Vagina (tissue), 2 donors: ENCODE results near the gene IL23R. TPM values are rescaled to one million over a fixed set of nuclear protein-coding genes. Genes with fewer than 3 reads are reported as not detected.

Experiments used
- DNase-seq, 2 donors: peaks; one replicate each; pipeline ENCODE4 v3.0.0-alpha.2; 2017; ENCODE audit errors: extremely low spot score in 2 of 2
- H3K27ac ChIP-seq: fragments of 200-600 bp; sonication (generic); one replicate; pipeline ENCODE4 v1.5.1; 2019
- H3K27me3 ChIP-seq: fragments of 200-600 bp; sonication (generic); one replicate; pipeline ENCODE4 v1.5.1; 2019
- H3K36me3 ChIP-seq, 2 donors: fragments of 200-600 bp; sonication (generic); one replicate each; pipeline ENCODE4 v1.5.1; 2017 to 2019
- H3K4me1 ChIP-seq: fragments of 200-600 bp; sonication (generic); one replicate; pipeline ENCODE4 v1.5.1; 2019
- H3K4me3 ChIP-seq, 2 donors: fragments of 200-600 bp; sonication (generic); 1 replicate in 1 of 2; 2 replicates in 1 of 2; pipeline ENCODE4 v1.5.1; 2016 to 2019
- H3K9me3 ChIP-seq: fragments of 200-600 bp; sonication (generic); one replicate; pipeline ENCODE4 v1.5.1; 2019
- CTCF ChIP-seq, 3 experiments: fragments of 450-650 bp in 2 of 3; fragments of 200-600 bp in 1 of 3; sonication (generic) in 1 of 3; IDR thresholded peaks; one replicate each; pipeline ENCODE4 v1.5.1; 2017 to 2019; ENCODE audit warnings: antibody characterized with exemption in 3 of 3, mild to moderate bottlenecking in 2 of 3, moderate library complexity in 2 of 3
- POLR2A ChIP-seq, 2 donors: fragments of 450-650 bp; IDR thresholded peaks; one replicate each; pipeline ENCODE4 v1.6.1; 2017; ENCODE audit warnings: antibody characterized with exemption in 2 of 2, mild to moderate bottlenecking in 2 of 2, moderate library complexity in 2 of 2
- POLR2AphosphoS5 ChIP-seq, 2 donors: sonication (generic); formaldehyde crosslinking; IDR thresholded peaks; one replicate each; pipeline ENCODE4 v1.9.0; 2017; ENCODE audit warnings: antibody characterized with exemption in 2 of 2, mild to moderate bottlenecking in 2 of 2, low read depth in 1 of 2; ENCODE audit not compliant: insufficient read depth in 1 of 2
- intact Hi-C: fragments of 100-400 bp; cut with DNase I; formaldehyde crosslinking; loops from one replicate; pipeline ENCODE4 v1.15.1; 2023
- total RNA-seq: library from RNA; depleted of rRNA; stranded (reverse); fragments of >200 nt; gene quantifications from one replicate; pipeline ENCODE4 v1.2.3, GENCODE V29; 2016

Gene IL23R
- total RNA-seq, 1 donor from 2014 or later, result not detected

GRCh38 chr1:67211589-67212563, 45.6 kb downstream of the IL23R start:
- TF ChIP-seq POLR2A (IDR thresholded peaks at IDR 0.05), result no peak
- TF ChIP-seq POLR2AphosphoS5 (IDR thresholded peaks at IDR 0.05; ENCODE audit: insufficient read depth in 1 of 2, low read depth in 1 of 2), result no peak
- peak in 2 of 3 experiments; percentile 13 to 38 for TF ChIP-seq CTCF (IDR thresholded peaks at IDR 0.05)
- Histone ChIP-seq H3K36me3 (no peaks in the 10 kb centered on the region), H3K4me1 (no peaks in the 10 kb centered on the region), H3K9me3 (no peaks in the 10 kb centered on the region), H3K4me3 (no peak overlapping the region), H3K27ac (no peak overlapping the region), H3K27me3 (no peaks in the 10 kb centered on the region)
- DNase-seq, result no peak
- intact Hi-C loops, result no loop called here

GRCh38 chr1:67213164-67213563, 46.9 kb downstream of the IL23R start:
- no peaks in the 10 kb centered on the region for H3K36me3 ChIP-seq
- DNase-seq, result no peak
- no peak for TF ChIP-seq POLR2AphosphoS5 (IDR thresholded peaks at IDR 0.05; ENCODE audit: insufficient read depth in 1 of 2, low read depth in 1 of 2)
- TF ChIP-seq CTCF (IDR thresholded peaks at IDR 0.05), result no peak
- TF ChIP-seq POLR2A (IDR thresholded peaks at IDR 0.05), result no peak
- H3K9me3 ChIP-seq, result no peaks in the 10 kb centered on the region
- H3K4me1 ChIP-seq, result no peaks in the 10 kb centered on the region
- no peak overlapping the region for H3K4me3 ChIP-seq
- no peak overlapping the region for H3K27ac ChIP-seq
- intact Hi-C loops, result no loop called here
- H3K27me3 ChIP-seq, result no peaks in the 10 kb centered on the region

- H3K27ac ChIP-seq, result no peak overlapping the region
- no peaks in the 10 kb centered on the region for H3K9me3 ChIP-seq
- H3K4me3 ChIP-seq, result no peak overlapping the region
- no peak for DNase-seq
- no peak for TF ChIP-seq POLR2AphosphoS5 (IDR thresholded peaks at IDR 0.05; ENCODE audit: insufficient read depth in 1 of 2, low read depth in 1 of 2)
- TF ChIP-seq CTCF (IDR thresholded peaks at IDR 0.05), result no peak
- TF ChIP-seq POLR2A (IDR thresholded peaks at IDR 0.05), result no peak
- no peaks in the 10 kb centered on the region for H3K36me3 ChIP-seq
- intact Hi-C loops, result no loop called here
- H3K27me3 ChIP-seq, result no peaks in the 10 kb centered on the region
- no peaks in the 10 kb centered on the region for H3K4me1 ChIP-seq
Measured at GRCh38 chr1:67213948-67214347, 47.7 kb downstream of the IL23R start.

GRCh38 chr1:67214420-67215174, 48.3 kb downstream of the IL23R start:
- H3K27ac ChIP-seq, result no peak overlapping the region
- no peak for TF ChIP-seq POLR2A (IDR thresholded peaks at IDR 0.05)
- TF ChIP-seq POLR2AphosphoS5 (IDR thresholded peaks at IDR 0.05; ENCODE audit: insufficient read depth in 1 of 2, low read depth in 1 of 2), result no peak
- peak in 1 of 3 experiments; percentile 10 for TF ChIP-seq CTCF (IDR thresholded peaks at IDR 0.05)
- H3K27me3 ChIP-seq, result no peaks in the 10 kb centered on the region
- no peak overlapping the region for H3K4me3 ChIP-seq
- H3K36me3 ChIP-seq, result no peaks in the 10 kb centered on the region
- H3K9me3 ChIP-seq, result no peaks in the 10 kb centered on the region
- intact Hi-C loops, result no loop called here
- no peaks in the 10 kb centered on the region for H3K4me1 ChIP-seq
- no peak for DNase-seq
